Naive thymus-derived CD4-positive, alpha-beta T cell (primary cell): ENCODE results near the gene IL17RB. TPM values are rescaled to one million over a fixed set of nuclear protein-coding genes. Genes with fewer than 3 reads are reported as not detected.

Source experiments
- ATAC-seq: fragments of 150-1000 bp; cut with Tn5 transposase; 2 replicates; pipeline ENCODE4 v1.10.0; 2021; ENCODE audit warnings: mild to moderate bottlenecking, moderate library complexity
- CTCF ChIA-PET: fragments of 350-600 bp; sonication (Branson Sonifier 250); formaldehyde crosslinking; loops from one replicate; lab custom pipeline; 2021; ENCODE audit warnings: antibody characterized with exemption; lab: Charles Lee
- POLR2A ChIA-PET: fragments of 350-600 bp; sonication (Branson Sonifier 250); formaldehyde crosslinking; loops from one replicate; lab custom pipeline; 2021; ENCODE audit warnings: antibody characterized with exemption, inconsistent platforms; lab: Charles Lee
- DNase-seq, 9 donors: peaks; one replicate each; pipeline versions ENCODE4 v3.0.0 to v3.0.0-alpha.2; 2020 to 2022; ENCODE audit warnings: mixed read lengths in 1 of 9
- H3K27ac ChIP-seq: one replicate; pipeline ENCODE4 v1.7.0; 2013; ENCODE audit warnings: mild to moderate bottlenecking, low read depth, low read length, moderate library complexity
- H3K27me3 ChIP-seq, 2 donors: one replicate each; pipeline ENCODE4 v1.7.0; 2013; ENCODE audit warnings: low read length in 2 of 2, mild to moderate bottlenecking in 2 of 2, moderate library complexity in 2 of 2; ENCODE audit not compliant: control insufficient read depth in 2 of 2, insufficient read depth in 2 of 2
- H3K36me3 ChIP-seq, 3 experiments: 1 replicate in 2 of 3; 2 replicates in 1 of 3; pipeline ENCODE4 v1.7.0; 2013; ENCODE audit warnings: low read length in 3 of 3, mild to moderate bottlenecking in 3 of 3, moderate library complexity in 1 of 3; ENCODE audit not compliant: insufficient read depth in 3 of 3, control insufficient read depth in 2 of 3
- H3K4me1 ChIP-seq, 2 donors: one replicate each; pipeline ENCODE4 v1.7.0; 2013; ENCODE audit warnings: low read length in 2 of 2, mild to moderate bottlenecking in 2 of 2, moderate library complexity in 1 of 2; ENCODE audit not compliant: control insufficient read depth in 2 of 2, insufficient read depth in 2 of 2
- H3K4me3 ChIP-seq: 2 replicates; pipeline ENCODE4 v1.7.0; 2013; ENCODE audit warnings: mild to moderate bottlenecking, low read length
- H3K9me3 ChIP-seq, 3 experiments: 1 replicate in 2 of 3; 2 replicates in 1 of 3; pipeline ENCODE4 v1.7.0; 2013; ENCODE audit warnings: low read length in 3 of 3; ENCODE audit not compliant: control insufficient read depth in 2 of 3
- H3K27ac Mint-ChIP-seq, 9 donors: one replicate each; pipeline ENCODE4 v1.8.0; 2020 to 2022; ENCODE audit warnings: mixed read lengths in 9 of 9, mild to moderate bottlenecking in 8 of 9, moderate library complexity in 5 of 9, inconsistent platforms in 2 of 9
- H3K27me3 Mint-ChIP-seq, 5 donors: one replicate each; pipeline ENCODE4 v1.8.0; 2021 to 2022; ENCODE audit warnings: mixed read lengths in 5 of 5, mild to moderate bottlenecking in 1 of 5
- H3K36me3 Mint-ChIP-seq, 5 donors: one replicate each; pipeline ENCODE4 v1.8.0; 2020 to 2022; ENCODE audit warnings: mixed read lengths in 5 of 5, mild to moderate bottlenecking in 3 of 5, inconsistent platforms in 1 of 5
- H3K4me1 Mint-ChIP-seq, 7 donors: one replicate each; pipeline ENCODE4 v1.8.0; 2020 to 2022; ENCODE audit warnings: mixed read lengths in 7 of 7, mild to moderate bottlenecking in 3 of 7, inconsistent platforms in 1 of 7
- H3K4me3 Mint-ChIP-seq, 10 donors: one replicate each; pipeline ENCODE4 v1.8.0; 2020 to 2022; ENCODE audit warnings: mild to moderate bottlenecking in 10 of 10, mixed read lengths in 10 of 10, moderate library complexity in 6 of 10, inconsistent platforms in 2 of 10
- H3K9me3 Mint-ChIP-seq, 11 donors: one replicate each; pipeline ENCODE4 v1.8.0; 2020 to 2022; ENCODE audit warnings: mixed read lengths in 11 of 11, mild to moderate bottlenecking in 4 of 11, inconsistent platforms in 1 of 11, moderate library complexity in 1 of 11
- intact Hi-C, 2 donors: fragments of 100-400 bp; cut with micrococcal nuclease; formaldehyde crosslinking; loops; one replicate each; pipeline ENCODE4 v1.15.1; 2023
- polyA plus RNA-seq, 2 donors: library from polyadenylated mRNA; unstranded; fragments of 300-500 nt; fragmentation: Illumina TruSeq; gene quantifications; one replicate each; pipeline ENCODE4 v1.2.3, GENCODE V29; 2021
- total RNA-seq, 6 experiments: library from RNA in 5 of 6; stranded (reverse) in 5 of 6; gene quantifications; 1 replicate in 5 of 6; 2 replicates in 1 of 6; pipeline ENCODE4 v1.2.3 and lab custom pipeline; 2021 to 2026

IL17RB gene
- total and polyA plus RNA-seq, 7 experiments from 2014 or later, result 0.22 to 6.0 (median 0.59) TPM; not detected in 3

DNA sequence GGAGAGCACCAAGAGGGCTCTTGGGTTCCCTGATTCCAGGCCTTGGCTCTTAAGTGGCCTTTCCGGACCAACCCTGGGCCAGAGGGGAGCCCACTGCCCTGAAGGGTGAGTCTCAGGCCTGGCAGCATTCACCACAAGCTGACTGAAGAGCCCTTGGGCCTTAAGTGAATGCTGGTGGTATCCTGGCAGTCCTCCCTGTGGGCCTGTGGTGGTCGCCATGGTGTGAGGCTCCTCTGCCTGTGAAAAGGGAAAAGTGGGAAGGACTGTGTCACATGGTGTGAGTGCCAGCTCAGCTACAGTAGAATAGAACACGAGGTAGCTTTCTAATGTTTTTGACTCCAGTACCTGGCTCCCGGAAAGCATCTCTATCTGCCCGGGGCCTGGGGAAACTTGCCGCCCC is 15.4 kb upstream of the IL17RB start:
- POLR2A ChIA-PET, result no interaction called here
- no peak overlapping the region for H3K27ac Mint-ChIP-seq

DNA sequence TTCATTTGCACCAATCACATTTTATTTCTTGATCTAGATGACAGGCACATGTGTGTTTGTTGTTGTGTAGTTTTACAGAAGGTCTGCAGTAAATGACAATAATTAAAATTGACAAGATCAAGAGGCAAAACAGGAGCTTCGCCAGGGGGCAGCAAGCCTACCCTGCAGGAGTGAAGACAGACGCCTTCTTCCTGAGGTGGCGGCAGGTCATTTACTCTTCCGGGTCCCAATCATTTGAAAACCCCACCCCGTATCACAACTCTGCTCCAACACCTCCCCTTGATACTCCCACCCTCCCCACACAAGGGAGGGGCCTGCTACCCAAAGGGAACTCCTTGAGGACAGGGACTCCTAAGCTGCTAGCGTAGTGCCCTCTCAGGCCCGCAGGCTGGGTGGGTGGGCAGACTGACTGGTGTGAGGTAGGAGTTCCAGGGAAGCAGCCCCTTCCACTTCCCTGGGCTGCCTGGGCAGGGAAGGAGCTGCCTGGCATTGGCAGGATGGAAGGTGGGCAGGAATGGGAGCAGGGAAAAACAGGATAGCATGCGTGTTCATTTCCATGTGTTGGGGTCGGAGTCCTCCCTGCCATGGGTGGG is 13.2 kb upstream of the IL17RB start:
- no peaks in the 10 kb centered on the region for H3K36me3 Mint-ChIP-seq
- peak overlapping the region in 1 of 10 donors; percentile 54 for H3K4me3 Mint-ChIP-seq
- Histone ChIP-seq H3K27ac (no peak overlapping the region), H3K27me3 (no peaks in the 10 kb centered on the region), H3K36me3 (no peaks in the 10 kb centered on the region), H3K4me3 (no peak overlapping the region), H3K9me3 (no peaks in the 10 kb centered on the region), H3K4me1 (no peaks in the 10 kb centered on the region)
- H3K9me3 Mint-ChIP-seq, result no peaks in the 10 kb centered on the region
- H3K27ac Mint-ChIP-seq, result peak overlapping the region in 1 of 9 donors; percentile 1
- ATAC-seq (no peak), DNase-seq (no peak)
- CTCF ChIA-PET, result no interaction called here
- POLR2A ChIA-PET, result no interaction called here
- no peaks in the 10 kb centered on the region for H3K4me1 Mint-ChIP-seq
- H3K27me3 Mint-ChIP-seq, result peaks cover 0 to 4% (median 2%) of the 10 kb centered on the region in 5 donors
- intact Hi-C loops, result no loop called here

More for the DNA sequence above, 15.4 kb upstream of the IL17RB start:
- Mint-ChIP-seq H3K27me3 (peaks cover 0 to 7% (median 0%) of the 10 kb centered on the region in 5 donors), H3K4me3 (no peak overlapping the region), H3K4me1 (no peaks in the 10 kb centered on the region), H3K9me3 (no peaks in the 10 kb centered on the region), H3K36me3 (no peaks in the 10 kb centered on the region)
- Histone ChIP-seq H3K27me3 (no peaks in the 10 kb centered on the region), H3K4me1 (no peaks in the 10 kb centered on the region), H3K27ac (no peak overlapping the region), H3K9me3 (no peaks in the 10 kb centered on the region), H3K36me3 (no peaks in the 10 kb centered on the region), H3K4me3 (no peak overlapping the region)
- ATAC-seq, result no peak
- CTCF ChIA-PET, result no interaction called here
- DNase-seq, result no peak
- intact Hi-C loops, result no loop called here

DNA sequence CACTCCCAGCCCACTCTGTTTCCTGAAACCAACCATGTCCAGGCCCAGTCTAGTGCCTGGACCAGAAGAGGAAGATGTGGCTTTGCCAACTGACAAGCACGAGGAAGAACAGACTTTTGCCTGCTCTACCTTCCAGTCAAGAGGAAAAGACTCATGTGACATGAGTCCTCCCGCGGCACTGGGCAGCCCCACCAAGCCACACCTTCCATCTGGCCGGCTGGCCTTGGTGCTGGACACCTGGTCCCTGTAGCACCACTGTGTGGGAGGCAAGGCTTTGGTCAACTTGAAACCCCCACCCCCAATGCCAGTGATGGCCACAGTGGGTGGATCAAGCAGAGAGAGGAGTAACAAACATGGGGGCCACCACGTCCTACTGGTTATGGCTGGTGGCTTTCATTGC is 12.7 kb upstream of the IL17RB start:
- no peak overlapping the region for H3K27ac Mint-ChIP-seq
- Histone ChIP-seq H3K27ac (no peak overlapping the region), H3K4me3 (no peak overlapping the region), H3K4me1 (no peaks in the 10 kb centered on the region), H3K9me3 (no peaks in the 10 kb centered on the region), H3K27me3 (no peaks in the 10 kb centered on the region), H3K36me3 (no peaks in the 10 kb centered on the region)
- H3K4me1 Mint-ChIP-seq, result no peaks in the 10 kb centered on the region
- intact Hi-C loops, result no loop called here
- DNase-seq (no peak), ATAC-seq (no peak)
- no peaks in the 10 kb centered on the region for H3K9me3 Mint-ChIP-seq
- CTCF ChIA-PET, result no interaction called here
- POLR2A ChIA-PET, result no interaction called here
- H3K27me3 Mint-ChIP-seq, result peaks cover 0 to 8% (median 2%) of the 10 kb centered on the region in 5 donors
- H3K4me3 Mint-ChIP-seq, result no peak overlapping the region
- no peaks in the 10 kb centered on the region for H3K36me3 Mint-ChIP-seq

DNA sequence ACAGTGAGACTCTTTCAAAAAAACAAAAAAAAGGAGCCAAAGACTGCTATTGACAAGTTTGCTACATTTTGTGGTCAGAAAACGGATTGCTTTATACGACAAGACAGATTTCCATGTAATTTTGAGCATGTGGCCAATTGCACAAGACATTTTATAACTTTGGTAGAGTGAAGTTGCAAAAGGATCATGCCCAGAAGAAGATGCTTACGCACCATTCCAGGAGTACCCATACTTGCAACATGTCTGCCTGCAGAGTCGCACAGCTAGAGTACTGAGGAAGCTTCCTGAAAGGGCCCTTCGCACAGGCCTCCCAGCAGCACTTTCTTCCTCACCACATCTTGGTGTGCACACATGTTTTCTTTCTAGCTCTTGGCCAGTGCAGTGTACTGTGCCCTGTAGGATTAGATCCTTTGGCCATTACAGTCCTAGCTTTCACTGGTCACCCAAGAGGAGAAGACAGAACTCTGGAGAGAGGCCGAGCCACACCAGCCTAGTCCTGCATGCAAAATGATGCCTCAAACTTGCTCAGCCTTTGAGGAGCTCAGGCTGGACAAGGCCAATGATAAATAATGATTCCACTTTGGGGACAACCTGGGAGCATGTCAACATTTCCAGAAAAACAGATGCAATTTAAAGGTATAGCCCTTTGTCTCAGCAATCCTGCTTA is 11.8 kb upstream of the IL17RB start:
- POLR2A ChIA-PET, result no interaction called here
- Histone ChIP-seq H3K4me1 (no peaks in the 10 kb centered on the region), H3K36me3 (no peaks in the 10 kb centered on the region), H3K27ac (no peak overlapping the region), H3K27me3 (no peaks in the 10 kb centered on the region), H3K9me3 (no peaks in the 10 kb centered on the region), H3K4me3 (no peak overlapping the region)
- H3K27me3 Mint-ChIP-seq, result peaks cover 0 to 13% (median 3%) of the 10 kb centered on the region in 5 donors
- DNase-seq, result no peak
- intact Hi-C loops, result no loop called here
- ATAC-seq, result peak; percentile 45
- H3K9me3 Mint-ChIP-seq, result no peaks in the 10 kb centered on the region
- no peak overlapping the region for H3K4me3 Mint-ChIP-seq
- CTCF ChIA-PET, result no interaction called here
- H3K27ac Mint-ChIP-seq, result no peak overlapping the region
- H3K36me3 Mint-ChIP-seq, result no peaks in the 10 kb centered on the region
- H3K4me1 Mint-ChIP-seq, result no peaks in the 10 kb centered on the region

DNA sequence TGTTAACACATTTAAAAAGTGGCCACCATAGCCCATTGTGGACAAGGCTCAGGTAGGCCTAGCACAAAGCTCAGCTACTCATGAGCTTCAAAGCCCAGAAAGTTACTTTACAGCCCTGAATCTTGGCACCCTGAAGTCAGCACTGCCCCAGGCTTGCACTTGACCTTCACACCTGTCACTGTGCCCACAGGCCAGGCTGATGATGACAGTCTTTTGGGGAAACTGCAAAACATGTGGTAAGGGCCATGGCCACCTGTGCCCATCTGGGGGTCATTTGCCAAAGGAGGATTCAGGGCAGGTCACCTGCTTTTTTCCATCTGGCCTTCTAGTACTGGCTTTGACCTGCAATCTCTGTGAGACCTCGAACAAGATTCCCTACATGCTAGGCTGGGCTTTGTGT is 11.1 kb upstream of the IL17RB start:
- DNase-seq (no peak), ATAC-seq (no peak)
- Histone ChIP-seq H3K4me1 (no peaks in the 10 kb centered on the region), H3K4me3 (no peak overlapping the region), H3K27me3 (no peaks in the 10 kb centered on the region), H3K27ac (no peak overlapping the region), H3K9me3 (no peaks in the 10 kb centered on the region), H3K36me3 (no peaks in the 10 kb centered on the region)
- no peak overlapping the region for H3K27ac Mint-ChIP-seq
- intact Hi-C loops, result no loop called here
- H3K4me1 Mint-ChIP-seq, result no peaks in the 10 kb centered on the region
- ChIA-PET POLR2A (no interaction called here), CTCF (no interaction called here)
- no peaks in the 10 kb centered on the region for H3K36me3 Mint-ChIP-seq
- peaks cover 0 to 13% (median 4%) of the 10 kb centered on the region in 5 donors for H3K27me3 Mint-ChIP-seq
- no peaks in the 10 kb centered on the region for H3K9me3 Mint-ChIP-seq
- no peak overlapping the region for H3K4me3 Mint-ChIP-seq

DNA sequence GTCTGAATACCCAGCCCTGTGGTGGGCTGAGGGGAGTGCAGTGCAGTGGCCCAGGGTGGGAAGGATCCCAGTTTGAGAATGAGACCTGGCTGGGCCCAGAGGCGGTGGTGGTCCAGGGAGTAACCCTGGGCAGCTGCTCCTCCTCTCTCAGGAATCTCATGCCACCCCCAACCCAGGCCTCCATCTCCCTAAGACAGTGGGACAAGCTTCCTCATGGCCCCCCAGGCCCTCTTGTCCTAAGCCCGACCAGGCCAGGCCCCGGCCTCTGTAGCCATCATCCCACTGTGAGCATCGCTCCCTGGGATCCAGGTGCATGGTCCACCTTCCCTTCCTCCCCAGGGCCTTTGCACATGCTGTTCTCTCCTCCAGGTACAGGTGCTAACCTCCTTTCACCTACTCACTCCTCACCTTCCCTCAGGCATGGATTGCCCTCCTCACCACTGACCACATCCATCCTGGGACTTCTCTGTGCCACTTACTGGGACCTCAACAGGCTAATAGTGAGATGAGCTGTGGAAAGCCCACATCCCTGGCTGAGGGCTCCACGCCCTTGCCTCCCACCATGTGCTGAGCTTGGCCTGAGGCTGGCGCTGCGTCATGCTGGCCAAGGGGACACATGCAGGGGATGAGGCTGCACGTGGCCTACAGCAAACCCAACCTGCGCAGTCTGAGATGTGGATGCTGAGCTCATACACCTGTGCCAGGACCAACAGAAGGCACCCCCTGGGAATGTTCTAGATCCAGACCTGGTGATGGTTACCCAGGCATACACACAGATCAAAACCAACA is 10.1 kb upstream of the IL17RB start:
- ATAC-seq, result no peak
- POLR2A ChIA-PET, result no interaction called here
- Mint-ChIP-seq H3K9me3 (no peaks in the 10 kb centered on the region), H3K4me3 (no peak overlapping the region), H3K27me3 (peaks cover 0 to 13% (median 4%) of the 10 kb centered on the region in 5 donors), H3K36me3 (no peaks in the 10 kb centered on the region), H3K4me1 (no peaks in the 10 kb centered on the region), H3K27ac (no peak overlapping the region)
- intact Hi-C loops, result no loop called here
- no peaks in the 10 kb centered on the region for H3K9me3 ChIP-seq
- H3K4me1 ChIP-seq, result no peaks in the 10 kb centered on the region
- H3K27ac ChIP-seq, result no peak overlapping the region
- DNase-seq, result no peak
- CTCF ChIA-PET, result no interaction called here
- no peaks in the 10 kb centered on the region for H3K36me3 ChIP-seq
- no peaks in the 10 kb centered on the region for H3K27me3 ChIP-seq
- no peak overlapping the region for H3K4me3 ChIP-seq
